Right hindlimb (tissue), 1 donor: ENCODE measurements around the gene PEX16.

Experiments used
- DNase-seq: peaks from one replicate; pipeline ENCODE4 v3.0.0-alpha.2; 2018

The PEX16 gene

DNA sequence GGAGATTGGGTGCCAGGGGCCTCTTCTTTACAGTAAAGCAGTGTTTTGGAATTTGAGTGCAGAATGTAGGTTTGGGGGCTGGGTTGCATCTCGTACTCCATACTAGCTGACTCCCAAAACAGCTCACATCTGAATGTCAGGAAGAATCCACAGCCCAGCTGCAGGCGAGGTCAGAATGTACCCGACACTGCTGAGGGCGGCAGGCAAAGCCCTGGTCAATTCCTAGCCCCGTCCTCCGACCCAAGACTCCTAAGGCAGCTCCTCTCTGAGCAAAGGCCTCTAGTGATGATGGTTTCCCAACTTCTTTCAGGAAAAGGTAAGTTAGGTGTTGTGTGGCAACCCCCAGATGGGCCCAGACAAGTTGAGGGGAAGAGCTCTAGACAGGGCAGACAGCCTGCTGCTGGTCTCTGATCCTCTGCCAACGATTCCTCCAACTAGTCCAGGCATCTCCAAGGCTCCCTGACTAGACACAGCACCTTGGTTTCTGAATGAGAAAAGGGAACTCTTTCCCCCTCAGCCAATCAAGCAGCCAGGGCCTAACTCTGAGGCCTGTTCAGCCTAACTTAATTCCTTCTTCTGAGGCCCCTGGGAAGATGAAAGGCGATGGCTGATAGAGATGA lies 13.4 kb upstream of the PEX16 start:
- peak; percentile 12 for DNase-seq

DNA sequence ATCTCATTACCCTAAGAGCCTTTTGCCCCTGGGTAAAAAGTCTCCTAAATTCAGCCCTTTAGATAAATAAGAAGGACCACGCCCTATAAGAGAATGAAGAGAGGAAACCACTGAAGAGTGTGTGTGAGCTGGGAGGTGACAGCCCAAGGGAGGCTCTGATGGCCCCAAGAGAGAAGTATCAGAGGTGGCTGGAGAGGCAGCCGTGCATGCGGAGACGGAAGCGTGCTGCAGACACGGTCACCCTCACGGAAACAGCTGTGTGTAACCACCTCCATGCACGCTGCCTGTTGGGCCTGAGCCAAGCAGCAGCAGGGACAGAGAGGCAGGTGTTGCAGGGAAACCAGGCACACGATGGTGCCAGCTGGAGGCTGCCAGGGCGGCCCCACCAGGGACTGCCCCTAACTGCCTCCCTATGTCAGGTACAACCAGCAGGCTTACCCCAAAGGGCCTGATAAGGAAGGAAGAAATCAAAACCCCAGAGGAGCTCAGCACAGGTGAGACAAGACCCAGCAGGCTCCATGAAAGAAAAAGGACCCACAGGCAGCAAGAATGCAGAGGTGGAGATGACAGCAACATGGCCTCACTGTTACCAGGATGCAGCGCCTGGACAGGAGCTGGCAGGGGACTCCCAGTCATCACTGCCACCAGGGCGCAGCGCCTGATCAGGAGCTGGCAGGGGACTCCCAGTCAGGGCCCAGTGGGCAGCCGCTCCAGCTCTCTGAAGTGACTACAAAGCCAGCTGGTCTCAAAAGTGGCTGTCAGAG lies 12.5 kb upstream of the PEX16 start:
- DNase-seq: peak; percentile 21

DNA sequence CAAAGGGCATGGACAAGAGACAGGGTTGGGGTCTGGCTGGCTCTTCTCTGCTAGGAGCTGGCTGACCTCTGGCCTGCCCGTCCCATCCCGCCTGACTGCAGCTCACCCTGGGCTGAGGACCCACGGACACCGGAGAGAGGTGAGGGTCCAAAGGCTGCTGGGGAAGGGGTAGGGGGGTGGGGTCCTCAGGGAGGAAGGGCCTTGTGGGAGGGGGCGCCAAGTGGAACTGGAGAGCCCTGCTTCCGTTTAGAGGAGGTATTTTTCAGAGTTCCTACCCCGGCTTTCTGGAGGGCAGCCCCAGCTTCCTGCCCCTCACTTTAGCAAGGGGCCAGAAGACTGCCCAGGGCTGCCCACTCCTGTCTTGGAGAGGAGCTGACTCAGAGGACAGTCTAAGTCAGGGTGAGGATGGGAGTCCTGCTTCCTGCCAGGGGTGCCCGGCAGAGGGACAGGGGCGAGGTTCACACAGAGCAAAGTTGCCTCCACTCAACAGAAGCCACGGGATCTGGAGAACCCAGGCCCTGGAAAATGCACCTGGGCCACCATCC lies 11.9 kb upstream of the PEX16 start:
- DNase-seq: peak; percentile 5

DNA sequence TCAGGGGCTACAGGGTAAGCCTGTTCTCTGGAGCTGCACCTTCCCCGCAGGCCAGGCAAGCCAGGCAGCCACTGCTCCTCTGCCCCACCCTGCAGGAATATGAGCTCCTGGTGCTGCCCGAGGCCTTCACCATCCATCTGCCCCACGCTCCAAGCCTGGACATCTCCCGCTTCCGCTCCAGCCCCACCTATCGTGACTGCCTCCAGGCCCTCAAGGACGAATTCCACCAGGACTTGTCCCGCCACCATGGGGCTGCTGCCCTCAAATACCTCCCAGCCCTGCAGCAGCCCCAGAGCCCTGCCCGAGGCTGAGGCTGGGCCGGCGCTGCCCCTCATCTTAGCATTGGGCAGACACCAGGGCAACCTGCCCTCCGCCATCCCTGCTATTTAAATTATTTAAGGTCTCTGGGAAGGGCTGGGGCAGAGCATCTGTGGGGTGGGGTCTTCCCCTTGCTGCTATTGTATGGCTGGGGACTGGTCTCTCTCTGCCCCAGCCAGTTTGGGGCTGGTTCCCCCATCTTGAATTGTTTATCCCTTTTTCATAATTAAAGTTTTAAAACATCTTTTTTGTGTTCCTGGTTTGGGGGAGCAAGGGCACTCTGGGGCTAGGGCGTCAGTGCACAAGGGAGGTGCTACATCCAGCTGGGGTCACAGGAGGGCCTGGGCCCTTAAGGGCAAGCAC lies 11.0 kb upstream of the PEX16 start:
- peak; percentile 12 for DNase-seq

DNA sequence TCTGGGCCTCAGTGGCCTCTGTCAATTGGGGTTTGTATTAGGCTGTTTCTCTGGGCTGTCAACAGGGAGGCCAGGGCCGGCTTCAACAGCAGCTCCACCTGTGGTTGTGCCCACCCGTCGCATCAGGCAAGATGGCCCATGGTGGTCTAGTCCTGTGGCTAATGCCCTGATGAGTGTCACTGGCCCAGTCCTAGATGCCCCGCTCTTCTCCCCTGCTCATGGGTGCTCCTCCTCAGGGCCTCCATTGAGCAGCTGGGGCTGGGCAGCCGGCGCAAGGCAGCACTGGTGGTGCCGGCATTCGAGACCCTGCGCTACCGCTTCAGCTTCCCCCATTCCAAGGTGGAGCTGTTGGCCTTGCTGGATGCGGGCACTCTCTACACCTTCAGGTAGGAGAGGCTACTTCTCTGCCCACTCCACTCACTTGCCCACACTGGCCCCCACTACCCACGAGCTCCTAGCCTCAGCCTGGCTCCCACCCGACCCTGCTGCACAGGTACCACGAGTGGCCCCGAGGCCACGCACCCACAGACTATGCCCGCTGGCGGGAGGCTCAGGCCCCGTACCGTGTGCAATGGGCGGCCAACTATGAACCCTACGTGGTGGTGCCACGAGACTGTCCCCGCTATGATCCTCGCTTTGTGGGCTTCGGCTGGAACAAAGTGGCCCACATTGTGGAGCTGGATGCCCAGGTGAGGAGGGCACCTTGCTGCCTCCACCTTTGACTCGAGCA lies 10.2 kb upstream of the PEX16 start:
- peak; percentile 11 for DNase-seq

DNA sequence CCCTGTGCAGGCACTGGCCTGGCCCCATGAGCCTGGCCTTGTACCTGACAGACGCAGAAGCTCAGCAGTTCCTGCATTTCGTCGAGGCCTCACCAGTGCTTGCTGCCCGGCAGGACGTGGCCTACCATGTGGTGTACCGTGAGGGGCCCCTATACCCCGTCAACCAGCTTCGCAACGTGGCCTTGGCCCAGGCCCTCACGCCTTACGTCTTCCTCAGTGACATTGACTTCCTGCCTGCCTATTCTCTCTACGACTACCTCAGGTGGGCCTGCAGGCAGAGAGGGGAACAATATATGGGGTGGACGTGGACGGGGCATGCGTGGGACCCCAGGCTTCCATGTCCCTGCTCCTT lies 9.6 kb upstream of the PEX16 start:
- DNase-seq: peak; percentile 18

DNA sequence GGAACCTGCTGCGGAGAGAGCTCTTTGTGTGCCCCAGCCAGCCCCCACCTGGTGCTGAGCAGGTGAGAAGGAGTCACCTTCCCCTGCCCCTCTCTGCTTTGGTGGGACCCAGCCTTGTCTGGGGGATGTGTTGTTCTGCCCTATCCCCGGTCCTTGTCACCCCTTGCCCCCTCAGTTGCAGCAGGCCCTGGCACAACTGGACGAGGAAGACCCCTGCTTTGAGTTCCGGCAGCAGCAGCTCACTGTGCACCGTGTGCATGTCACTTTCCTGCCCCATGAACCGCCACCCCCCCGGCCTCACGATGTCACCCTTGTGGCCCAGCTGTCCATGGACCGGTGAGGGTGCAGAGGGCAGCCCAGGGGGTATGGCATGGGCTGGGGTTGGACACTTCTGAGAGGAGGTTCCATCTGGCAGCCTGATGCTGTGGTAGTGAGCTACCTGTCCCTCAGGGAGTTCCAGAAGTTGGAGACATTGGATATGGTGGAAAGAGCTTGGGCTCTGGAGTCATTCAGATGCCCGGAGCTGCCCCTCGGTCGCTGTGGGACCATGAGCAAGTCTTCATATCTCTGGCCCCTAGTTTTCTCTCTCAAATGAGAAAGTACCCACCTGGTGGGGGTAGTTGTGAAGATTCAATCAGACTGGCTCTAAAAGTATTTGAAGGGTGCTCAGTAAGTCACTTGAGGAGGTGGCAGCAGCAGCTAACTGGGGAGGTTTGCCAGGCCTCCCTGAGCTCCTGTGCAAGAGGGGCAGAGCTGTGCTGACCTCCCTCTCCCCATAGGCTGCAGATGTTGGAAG lies 9.1 kb upstream of the PEX16 start:
- peak; percentile 11 for DNase-seq

DNA sequence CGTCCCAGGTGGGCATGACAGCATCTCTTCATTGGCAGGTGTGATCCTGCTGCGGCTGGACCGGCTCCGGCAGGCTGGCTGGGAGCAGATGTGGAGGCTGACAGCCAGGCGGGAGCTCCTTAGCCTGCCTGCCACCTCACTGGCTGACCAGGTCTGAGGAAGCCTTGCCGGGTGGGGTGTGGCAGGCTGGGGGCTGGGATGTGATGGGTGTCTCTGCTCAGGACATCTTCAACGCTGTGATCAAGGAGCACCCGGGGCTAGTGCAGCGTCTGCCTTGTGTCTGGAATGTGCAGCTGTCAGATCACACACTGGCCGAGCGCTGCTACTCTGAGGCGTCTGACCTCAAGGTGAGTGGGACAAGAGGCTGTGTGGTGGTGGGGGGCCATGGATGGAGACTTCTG lies 8.3 kb upstream of the PEX16 start:
- peak; percentile 29 for DNase-seq

DNA sequence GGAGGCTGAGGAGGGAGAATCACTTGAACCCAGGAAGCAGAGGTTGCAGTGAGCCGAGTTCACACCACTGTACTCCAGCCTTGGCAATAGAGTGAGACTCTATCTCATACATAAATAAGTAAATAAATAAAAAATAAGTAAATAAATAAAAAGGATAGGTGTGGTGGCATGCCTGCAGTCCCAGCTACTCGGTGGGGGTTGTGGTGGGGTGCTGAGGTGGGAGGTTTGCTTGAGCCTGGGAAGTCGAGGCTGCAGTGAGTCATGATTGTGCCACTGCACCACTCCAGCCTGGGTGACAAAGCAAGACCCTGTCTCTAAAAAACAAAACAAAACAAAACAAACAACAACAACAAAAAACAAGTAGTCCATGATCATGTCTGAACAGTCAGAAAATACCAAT lies 7.9 kb upstream of the PEX16 start:
- DNase-seq: no peak

DNA sequence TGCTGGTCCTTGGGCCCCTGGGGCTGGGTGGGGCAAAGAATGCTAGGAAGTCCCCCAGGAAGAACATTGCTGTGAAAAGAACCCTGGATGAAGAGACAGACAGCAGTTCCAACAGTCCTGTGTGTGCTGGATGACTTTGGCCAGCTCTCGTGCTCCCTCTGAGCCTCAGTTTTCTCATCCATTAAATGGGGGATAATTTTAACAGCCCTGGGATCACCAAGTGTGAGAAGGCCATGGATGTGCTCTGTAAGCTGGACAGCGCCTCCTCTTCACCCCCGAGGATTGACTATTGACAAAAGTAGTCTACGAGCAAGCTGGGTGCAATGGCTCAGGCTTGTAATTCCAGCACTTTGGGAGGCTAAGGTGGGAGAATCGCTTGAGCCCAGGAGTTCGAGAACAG lies 7.2 kb upstream of the PEX16 start:
- DNase-seq: peak; percentile 13

DNA sequence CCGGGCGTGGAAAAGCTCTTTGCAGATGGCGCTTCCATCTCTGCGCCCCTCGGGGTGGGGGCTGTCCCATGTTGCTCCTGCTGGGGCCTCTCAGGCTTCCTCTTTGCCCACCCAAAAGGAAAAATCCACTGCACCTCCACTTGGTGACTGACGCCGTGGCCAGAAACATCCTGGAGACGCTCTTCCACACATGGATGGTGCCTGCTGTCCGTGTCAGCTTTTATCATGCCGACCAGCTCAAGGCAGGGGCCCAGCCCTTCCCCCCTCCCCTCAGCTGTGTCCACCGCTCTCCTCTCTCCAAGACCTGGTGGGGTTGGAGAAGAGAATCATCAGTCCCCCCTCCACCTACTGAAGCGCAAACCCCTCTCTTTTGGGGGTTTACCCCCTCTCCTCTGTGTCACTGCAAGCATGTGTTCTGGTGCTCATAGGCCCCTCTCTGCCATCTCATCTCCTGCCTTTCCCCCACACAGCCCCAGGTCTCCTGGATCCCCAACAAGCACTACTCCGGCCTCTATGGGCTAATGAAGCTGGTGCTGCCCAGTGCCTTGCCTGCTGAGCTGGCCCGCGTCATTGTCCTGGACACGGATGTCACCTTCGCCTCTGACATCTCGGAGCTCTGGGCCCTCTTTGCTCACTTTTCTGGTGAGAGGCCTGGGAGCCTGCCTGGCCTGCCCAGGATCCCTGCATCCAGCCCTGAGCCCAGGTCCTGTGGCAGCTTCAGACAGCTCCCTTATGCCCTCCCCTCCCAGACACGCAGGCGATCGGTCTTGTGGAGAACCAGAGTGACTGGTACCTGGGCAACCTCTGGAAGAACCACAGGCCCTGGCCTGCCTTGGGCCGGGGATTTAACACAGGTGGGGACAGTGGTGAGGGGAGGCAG lies 6.6 kb upstream of the PEX16 start:
- DNase-seq: peak; percentile 19

DNA sequence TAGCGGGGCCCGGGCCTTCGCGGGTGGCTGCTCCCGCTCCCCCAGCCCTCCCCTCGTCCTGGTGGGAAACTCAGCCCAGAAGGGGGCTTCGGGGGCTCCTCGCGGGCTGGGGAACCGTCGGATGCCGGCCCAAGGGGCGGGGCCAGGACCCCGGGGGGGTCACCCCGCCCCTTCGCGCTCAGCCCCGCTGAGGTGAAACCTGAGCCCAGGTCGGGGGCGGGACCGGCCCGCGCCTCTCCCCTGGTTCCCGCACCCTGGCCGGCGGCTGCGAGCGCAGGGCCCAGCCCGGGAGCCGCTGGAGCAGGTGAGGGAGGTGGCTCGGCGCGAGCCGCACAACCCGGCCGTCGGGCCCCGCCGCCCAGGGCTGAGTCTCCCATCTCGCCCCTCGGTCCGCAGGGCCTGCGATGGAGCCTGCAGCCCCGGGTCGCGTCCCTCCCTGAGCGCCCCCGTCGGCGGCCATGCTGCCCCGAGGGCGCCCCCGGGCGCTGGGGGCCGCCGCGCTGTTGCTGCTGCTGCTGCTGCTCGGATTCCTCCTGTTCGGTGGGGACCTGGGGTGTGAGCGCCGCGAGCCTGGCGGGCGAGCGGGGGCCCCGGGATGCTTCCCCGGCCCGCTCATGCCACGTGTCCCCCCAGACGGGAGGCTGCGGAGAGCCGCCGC lies 4.9 kb upstream of the PEX16 start, which contains the start of gene LARGE2:
LARGE2 (plus strand) TSS at position 232 of the 658 bp plus-strand sequence; CDS start at position 459, 227 bp downstream.
- no peak for DNase-seq

DNA sequence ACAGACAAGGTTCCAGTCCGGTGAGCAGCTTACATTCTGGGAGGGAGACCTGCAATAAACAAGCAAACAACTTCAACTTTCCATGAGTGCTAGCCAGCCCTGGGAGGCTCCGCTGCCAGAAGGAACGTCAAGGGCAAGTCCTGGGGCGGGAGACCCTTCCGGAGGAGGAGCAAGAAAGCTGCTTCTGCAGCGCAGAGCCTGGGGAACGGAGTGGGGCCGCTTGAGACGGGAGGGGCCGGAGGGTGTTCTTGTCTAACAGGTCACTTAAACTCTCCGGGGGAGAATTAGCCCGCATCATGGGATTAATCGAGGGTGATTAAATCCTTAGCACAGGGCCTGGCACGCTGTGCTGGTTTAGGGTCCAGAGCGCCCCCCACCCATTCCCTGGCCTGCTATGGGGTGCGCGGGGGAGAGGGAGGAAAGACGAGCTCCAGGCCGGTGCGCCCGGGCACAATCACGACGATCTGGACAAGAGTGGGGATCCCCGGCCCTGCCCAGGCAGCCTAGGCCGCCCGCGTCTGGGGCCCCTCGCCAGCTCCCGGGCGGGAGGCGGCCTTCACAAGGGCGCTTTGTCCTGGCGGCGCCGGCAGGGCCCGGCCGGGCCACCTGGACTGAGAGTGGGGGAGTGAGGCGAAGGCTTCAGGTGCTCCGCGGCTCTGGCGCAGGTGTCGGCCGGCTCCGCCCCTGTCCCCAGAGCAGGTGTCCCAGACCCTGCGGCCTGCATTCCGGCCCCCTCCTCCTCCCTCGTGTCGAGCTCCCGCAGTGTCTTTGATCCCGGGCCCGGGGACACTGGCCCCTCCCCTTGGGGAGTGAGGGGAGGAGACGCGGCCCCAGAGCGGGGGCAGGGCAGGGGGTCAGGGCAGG lies 4.1 kb upstream of the PEX16 start:
- peak; percentile 59 for DNase-seq

DNA sequence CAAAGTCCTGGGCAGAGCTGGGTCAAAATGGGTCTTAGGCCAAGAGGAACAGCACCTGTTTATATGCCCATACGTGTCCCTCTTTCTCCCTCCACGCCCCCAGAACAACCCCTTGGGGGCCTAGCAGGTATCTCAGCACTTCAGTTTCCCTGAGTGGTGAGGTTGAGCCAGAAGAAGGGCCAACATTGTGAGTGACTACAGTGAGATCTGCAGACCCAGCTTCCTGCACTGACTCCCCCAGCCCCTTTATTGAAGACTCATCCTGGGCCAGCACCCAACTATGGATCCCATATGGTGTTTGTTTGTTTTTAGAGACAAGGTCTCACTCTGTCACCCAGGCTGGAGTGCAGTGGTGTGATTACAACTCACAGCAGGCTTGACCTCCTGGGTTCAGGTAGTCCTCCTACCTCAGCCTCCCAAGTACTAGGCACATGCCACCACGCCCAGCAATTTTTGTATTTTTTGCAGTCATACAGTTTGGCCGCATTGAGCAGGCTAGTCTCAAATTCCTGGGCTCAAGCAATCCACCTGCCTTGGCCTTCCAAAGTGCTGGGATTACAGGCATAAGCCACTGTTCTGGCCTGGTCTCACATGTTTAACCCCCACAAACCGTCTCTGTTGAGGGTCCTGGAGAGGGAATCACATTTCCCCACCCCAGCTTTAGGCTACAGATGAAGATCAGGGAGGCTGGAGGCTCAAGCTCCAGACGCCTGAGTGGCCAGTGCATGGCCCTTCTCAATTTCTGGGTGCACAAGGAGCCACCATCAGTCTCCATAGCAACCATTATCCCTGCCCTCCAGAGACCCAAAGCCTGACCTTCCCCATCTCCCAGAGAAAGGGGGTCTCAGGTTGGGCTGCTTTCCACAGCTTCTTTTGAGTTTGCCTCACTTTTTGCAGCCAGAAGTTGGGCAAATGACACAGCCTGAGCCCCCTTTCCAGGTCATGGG lies 3.1 kb upstream of the PEX16 start:
- DNase-seq: peak; percentile 11

DNA sequence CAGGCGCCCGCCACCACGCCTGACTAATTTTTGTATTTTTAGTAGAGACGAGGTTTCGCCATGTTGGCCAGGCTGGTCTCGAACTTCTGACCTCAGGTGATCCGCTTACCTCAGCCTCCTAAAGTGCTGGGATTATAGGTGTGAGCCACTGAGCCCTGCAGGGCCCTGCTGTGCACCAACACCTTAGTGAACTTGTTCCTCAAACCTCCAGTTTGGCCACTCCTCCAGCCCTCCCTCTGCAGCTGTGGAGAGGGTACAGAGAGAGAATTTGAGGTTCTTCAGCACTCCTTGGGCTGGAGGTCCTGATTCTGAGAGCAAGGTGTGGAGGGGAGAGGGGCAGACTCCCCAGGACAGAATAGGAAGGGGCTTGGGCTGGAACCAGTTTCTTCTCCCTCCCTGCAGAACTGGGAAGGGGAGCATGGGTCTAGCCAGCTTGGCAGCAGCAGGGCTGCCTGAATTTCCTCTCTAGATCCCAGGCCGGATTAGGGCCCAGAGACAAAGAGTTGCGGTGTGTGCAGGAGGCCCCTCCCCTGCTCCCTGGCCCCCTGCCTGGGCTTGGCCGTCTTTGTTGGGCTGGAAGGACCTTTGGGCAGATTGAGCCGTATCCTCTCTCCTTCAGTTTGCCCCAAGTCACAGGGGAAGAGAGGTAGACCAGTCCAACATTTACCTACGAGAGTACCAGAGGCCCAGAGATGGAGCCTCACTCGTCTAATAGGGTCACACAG lies 2.3 kb upstream of the PEX16 start:
- peak; percentile 36 for DNase-seq

DNA sequence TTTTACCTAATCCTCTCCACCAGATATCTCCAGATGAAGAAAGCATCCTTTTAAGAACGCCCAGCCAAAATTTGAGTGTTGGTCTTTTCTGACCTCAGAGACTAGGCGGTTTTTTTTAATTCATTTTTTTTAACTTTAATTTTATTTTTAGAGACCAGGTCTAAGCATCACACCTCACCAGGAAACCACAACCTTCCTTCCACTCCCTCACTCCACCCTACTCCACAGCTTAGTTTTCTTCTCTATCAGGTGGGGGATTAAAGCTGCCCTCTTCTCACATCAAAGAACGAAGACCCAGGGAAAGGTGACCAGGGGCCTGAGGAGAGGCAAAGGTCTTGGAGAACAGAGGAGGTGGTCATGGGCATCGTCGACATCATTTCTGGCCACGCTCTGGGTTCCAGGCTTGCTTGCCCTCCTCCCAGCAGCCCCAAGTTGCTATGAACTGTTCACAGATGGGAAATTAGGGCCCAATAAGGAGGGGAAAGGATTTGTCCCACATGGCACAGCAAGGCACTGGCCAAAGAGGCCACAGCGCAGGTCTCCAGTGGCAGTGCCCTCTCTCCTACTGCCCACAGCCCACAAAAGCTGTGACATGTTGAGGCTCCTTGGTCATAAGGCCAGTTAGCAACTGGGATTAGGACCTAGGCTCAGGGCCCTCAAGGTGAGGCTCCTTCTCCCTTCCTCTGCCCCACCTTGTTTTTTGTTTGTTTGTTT lies 1.4 kb upstream of the PEX16 start:
- DNase-seq: peak; percentile 4
